B cell (primary cell): ENCODE data around the gene RRBP1. TPM values are rescaled to one million over a fixed set of nuclear protein-coding genes. Genes with fewer than 3 reads are reported as not detected.

Source experiments
- ATAC-seq: fragments of 200-7000 bp; cut with Tn5 transposase; one replicate; pipeline ENCODE4 v1.10.0; 2021; ENCODE audit warnings: low read depth, mild to moderate bottlenecking, moderate number of reproducible peaks, moderate library complexity
- CTCF ChIA-PET: fragments of 350-600 bp; sonication (Branson Sonifier 250); formaldehyde crosslinking; loops from one replicate; lab custom pipeline; 2021; ENCODE audit warnings: antibody characterized with exemption, inconsistent platforms; lab: Charles Lee
- POLR2A ChIA-PET: fragments of 350-600 bp; sonication (Branson Sonifier 250); formaldehyde crosslinking; loops from one replicate; lab custom pipeline; 2021; ENCODE audit warnings: antibody characterized with exemption; lab: Charles Lee
- DNase-seq: peaks from one replicate; pipeline ENCODE4 v3.0.0; 2013
- H2AFZ ChIP-seq: 2 replicates; pipeline ENCODE4 v1.6.1; 2012; ENCODE audit warnings: mild to moderate bottlenecking, low read depth, low read length; ENCODE audit not compliant: insufficient read depth, poor library complexity, severe bottlenecking
- H3K27ac ChIP-seq, 2 donors: 1 replicate in 1 of 2; 2 replicates in 1 of 2; pipeline ENCODE4 v1.5.1; 2012 to 2013; ENCODE audit warnings: low read length in 2 of 2, mild to moderate bottlenecking in 2 of 2, moderate library complexity in 1 of 2
- H3K27me3 ChIP-seq, 4 experiments: fragments of 200-600 bp in 1 of 4; sonication (generic) in 1 of 4; replicated peaks in 1 of 4; 1 replicate in 2 of 4; 2 replicates in 2 of 4; pipeline versions ENCODE4 v1.6.1 to v1.7.0; 2013 to 2016; ENCODE audit warnings: low read length in 3 of 4, mild to moderate bottlenecking in 2 of 4, mixed read lengths in 1 of 4, moderate library complexity in 1 of 4; ENCODE audit not compliant: insufficient read depth in 4 of 4, control insufficient read depth in 3 of 4; ENCODE audit errors: control extremely low read depth in 1 of 4
- H3K36me3 ChIP-seq, 2 experiments: replicated peaks in 1 of 2; 1 replicate in 1 of 2; 2 replicates in 1 of 2; pipeline versions ENCODE4 v1.6.1 to v1.7.1; 2013; ENCODE audit warnings: low read length in 1 of 2; ENCODE audit not compliant: insufficient read depth in 2 of 2, control insufficient read depth in 1 of 2; ENCODE audit errors: control extremely low read depth in 1 of 2, extremely low read depth in 1 of 2
- H3K4me1 ChIP-seq, 2 donors: fragments of 200-600 bp in 1 of 2; sonication (generic) in 1 of 2; 1 replicate in 1 of 2; 2 replicates in 1 of 2; pipeline versions ENCODE4 v1.5.1 to v1.6.1; 2013 to 2017; ENCODE audit warnings: low read length in 2 of 2; ENCODE audit not compliant: control insufficient read depth in 2 of 2, insufficient read depth in 2 of 2
- H3K4me2 ChIP-seq: replicated peaks from 2 replicates; pipeline ENCODE3; 2012; ENCODE audit warnings: mild to moderate bottlenecking, low read depth, low read length; ENCODE audit not compliant: poor library complexity, severe bottlenecking
- H3K4me3 ChIP-seq, 5 experiments: fragments of 200-600 bp in 1 of 5; sonication (generic) in 1 of 5; 1 replicate in 3 of 5; 2 replicates in 2 of 5; pipeline versions ENCODE4 v1.5.1 to v1.7.0; 2011 to 2016; ENCODE audit warnings: low read length in 4 of 5, mild to moderate bottlenecking in 4 of 5, low read depth in 2 of 5, control low read depth in 1 of 5, moderate library complexity in 1 of 5; ENCODE audit not compliant: insufficient read depth in 1 of 5; ENCODE audit errors: control extremely low read depth in 1 of 5, extremely low read depth in 1 of 5
- H3K79me2 ChIP-seq: fragments of 200-600 bp; sonication (generic); one replicate; pipeline ENCODE4 v1.6.0; 2016; ENCODE audit warnings: low read length; ENCODE audit not compliant: control insufficient read depth, insufficient read depth
- H3K9ac ChIP-seq: fragments of 200-600 bp; sonication (generic); 2 replicates; pipeline ENCODE4 v1.6.1; 2017; ENCODE audit warnings: mild to moderate bottlenecking, low read length, moderate library complexity
- H3K9me3 ChIP-seq, 3 donors: one replicate each; pipeline versions ENCODE4 v1.6.1 to v1.7.1; 2013; ENCODE audit warnings: low read length in 2 of 3; ENCODE audit not compliant: control insufficient read depth in 2 of 3, insufficient read depth in 1 of 3; ENCODE audit errors: control extremely low read depth in 1 of 3
- H4K20me1 ChIP-seq: 2 replicates; pipeline ENCODE4 v1.6.0; 2012; ENCODE audit warnings: mild to moderate bottlenecking, low read length; ENCODE audit not compliant: insufficient read depth, control insufficient read depth, poor library complexity, severe bottlenecking
- H3K27ac Mint-ChIP-seq: one replicate; pipeline ENCODE4 v1.8.0; 2021; ENCODE audit warnings: mixed read lengths
- H3K27me3 Mint-ChIP-seq: one replicate; pipeline ENCODE4 v1.8.0; 2021; ENCODE audit warnings: mixed read lengths
- H3K4me1 Mint-ChIP-seq: one replicate; pipeline ENCODE4 v1.8.0; 2021; ENCODE audit warnings: mixed read lengths
- H3K4me3 Mint-ChIP-seq: one replicate; pipeline ENCODE4 v1.8.0; 2021; ENCODE audit warnings: mixed read lengths
- H3K9me3 Mint-ChIP-seq: one replicate; pipeline ENCODE4 v1.8.0; 2022; ENCODE audit warnings: mixed read lengths; ENCODE audit not compliant: insufficient read depth
- CTCF ChIP-seq: fragments of 200-600 bp; IDR thresholded peaks from one replicate; pipeline ENCODE4 v1.8.0; 2022; ENCODE audit warnings: antibody characterized with exemption, mild to moderate bottlenecking
- EZH2 ChIP-seq: IDR thresholded peaks from 2 replicates; pipeline ENCODE4 v1.6.1; 2012; ENCODE audit warnings: borderline replicate concordance, low read depth, mild to moderate bottlenecking, moderate library complexity, low read length; ENCODE audit not compliant: insufficient read depth, poor library complexity, severe bottlenecking
- WGBS: methylation state at CpG from one replicate; pipeline ENCODE4 v1.1.5; 2013; ENCODE audit warnings: missing lambda C conversion rate; ENCODE audit not compliant: insufficient coverage; 5-methylcytosine and 5-hydroxymethylcytosine counted together
- intact Hi-C: fragments of 100-400 bp; cut with micrococcal nuclease; formaldehyde crosslinking; loops from one replicate; pipeline ENCODE4 v1.10.0; 2022
- polyA plus RNA-seq: library from polyadenylated mRNA; depleted of rRNA; stranded (reverse); fragments of >200 nt; gene quantifications from 2 replicates; pipeline ENCODE4 v1.2.3, GENCODE V29; 2012
- total RNA-seq, 2 donors: library from RNA; stranded (reverse); fragments of 120-200 nt in 1 of 2; gene quantifications; 1 replicate in 1 of 2; 2 replicates in 1 of 2; pipeline versions ENCODE4 v1.2.3 to v1.2.4, GENCODE V29; 2013 to 2022

RRBP1 gene
- total and polyA plus RNA-seq, 2 donors (not counting 1 experiment from before 2014, with no cell fraction given), result 10.9 to 27.5 TPM

- H3K4me3 Mint-ChIP-seq, result no peak overlapping the region
- peaks cover 16% of the 10 kb centered on the region for H3K4me1 Mint-ChIP-seq
- POLR2A ChIA-PET, result no interaction called here
- Histone ChIP-seq H3K27me3 (no peaks in the 10 kb centered on the region), H3K4me2 (no peak overlapping the region), H3K27ac (no peak overlapping the region), H3K4me1 (peaks cover 11 to 16% of the 10 kb centered on the region in 2 donors), H3K36me3 (peaks cover 0 to 7% of the 10 kb centered on the region in 2 experiments), H3K9me3 (no peaks in the 10 kb centered on the region), H2AFZ (no peak overlapping the region), H3K79me2 (no peaks in the 10 kb centered on the region), H3K9ac (no peak overlapping the region), H4K20me1 (no peaks in the 10 kb centered on the region), H3K4me3 (no peak overlapping the region)
- H3K9me3 Mint-ChIP-seq, result no peaks in the 10 kb centered on the region
- intact Hi-C loops, result no loop called here
- WGBS, result 92% methylated on average over 1 of the region's 3 CpGs
- CTCF ChIA-PET, result no interaction called here
- DNase-seq (no peak), ATAC-seq (no peak)
- H3K27ac Mint-ChIP-seq, result no peak overlapping the region
- TF ChIP-seq EZH2 (no peak), CTCF (no peak)
- no peaks in the 10 kb centered on the region for H3K27me3 Mint-ChIP-seq
Observed at GRCh38 chr20:17608701-17609497, 73.1 kb downstream of the RRBP1 start.

GRCh38 chr20:17606001-17606400, 76.0 kb downstream of the RRBP1 start:
- Histone ChIP-seq H3K36me3 (peaks cover 0 to 7% of the 10 kb centered on the region in 2 experiments), H3K79me2 (no peaks in the 10 kb centered on the region), H3K9me3 (no peaks in the 10 kb centered on the region), H3K27me3 (no peaks in the 10 kb centered on the region), H3K27ac (no peak overlapping the region), H3K4me1 (peaks cover 11 to 14% of the 10 kb centered on the region in 2 donors), H3K4me2 (no peak overlapping the region), H3K9ac (no peak overlapping the region), H4K20me1 (no peaks in the 10 kb centered on the region), H3K4me3 (no peak overlapping the region), H2AFZ (no peak overlapping the region)
- intact Hi-C loops, result no loop called here
- ChIA-PET CTCF (no interaction called here), POLR2A (interaction anchor here (0.6 kb wide), 1 partner anchor 50 kb away, joined by 3 read pairs; no protein-coding TSS in a partner anchor)
- H3K4me3 Mint-ChIP-seq, result no peak overlapping the region
- no peak for DNase-seq
- no peaks in the 10 kb centered on the region for H3K27me3 Mint-ChIP-seq
- 100% methylated on average over 1 of the region's 2 CpGs for WGBS
- no peak for ATAC-seq
- no peaks in the 10 kb centered on the region for H3K9me3 Mint-ChIP-seq
- TF ChIP-seq EZH2, result no peak
- no peak for TF ChIP-seq CTCF
- peaks cover 20% of the 10 kb centered on the region for H3K4me1 Mint-ChIP-seq
- no peak overlapping the region for H3K27ac Mint-ChIP-seq
